Mesothelial cell of epicardium (in vitro differentiated cells): ENCODE data around the gene DIP2C. TPM values are rescaled to one million over a fixed set of nuclear protein-coding genes. Genes with fewer than 3 reads are reported as not detected.
"Not testable (repeated sequence)": the region's sequence is repeated elsewhere in the genome, so short reads cannot be mapped to it uniquely, and the experiment has no call there.

Source experiments
- DNase-seq, 2 experiments: peaks; one replicate each; pipeline ENCODE4 v3.0.0; 2021; ENCODE audit warnings: low spot score in 2 of 2; ENCODE audit not compliant: unreplicated experiment in 2 of 2
- H3K27ac Mint-ChIP-seq: 2 replicates; pipeline ENCODE4 v1.8.0; 2021; ENCODE audit warnings: mixed read lengths
- H3K27me3 Mint-ChIP-seq: 2 replicates; pipeline ENCODE4 v1.8.0; 2021; ENCODE audit warnings: low read depth, mixed read lengths
- H3K36me3 Mint-ChIP-seq: 2 replicates; pipeline ENCODE4 v1.8.0; 2021; ENCODE audit warnings: mixed read lengths
- H3K4me1 Mint-ChIP-seq: 2 replicates; pipeline ENCODE4 v1.8.0; 2021; ENCODE audit warnings: mixed read lengths
- H3K4me3 Mint-ChIP-seq: 2 replicates; pipeline ENCODE4 v1.8.0; 2021; ENCODE audit warnings: mild to moderate bottlenecking, moderate library complexity, mixed read lengths
- H3K9me3 Mint-ChIP-seq: 2 replicates; pipeline ENCODE4 v1.8.0; 2021; ENCODE audit warnings: mixed read lengths
- total RNA-seq: library from RNA; stranded (reverse); gene quantifications from 3 replicates; pipeline ENCODE4 v1.2.1, GENCODE V29; 2021
- TF ChIP-seq, protein P1 (sequence below): fragments of 200-600 bp; sonication (generic); IDR thresholded peaks from one replicate; pipeline ENCODE4 v1.5.0; 2021; ENCODE audit warnings: antibody characterized with exemption; ENCODE audit not compliant: unreplicated experiment

DIP2C gene
- total RNA-seq, 1 donor from 2014 or later = 30.3 TPM

DNA sequence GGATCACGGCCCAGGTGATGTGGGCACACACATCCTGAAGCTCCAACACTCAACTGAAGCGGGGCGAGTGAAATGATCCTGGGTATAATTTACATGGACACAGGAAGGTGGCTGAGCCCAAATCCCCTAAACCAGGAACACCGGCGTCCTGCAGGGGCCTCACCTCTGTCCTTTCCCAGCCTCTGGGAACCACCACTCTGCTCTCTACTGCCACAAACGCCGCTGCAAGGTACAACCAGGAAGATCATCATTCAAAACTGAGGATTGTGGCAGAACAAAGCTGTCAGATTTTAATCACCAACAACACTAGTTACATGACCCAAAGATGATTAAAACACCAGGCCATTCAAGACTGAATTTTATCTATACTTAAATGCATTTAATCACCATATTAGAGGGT is 104.0 kb downstream of the DIP2C start:
- no peaks in the 10 kb centered on the region for H3K27me3 Mint-ChIP-seq
- TF ChIP-seq, protein P1, sequence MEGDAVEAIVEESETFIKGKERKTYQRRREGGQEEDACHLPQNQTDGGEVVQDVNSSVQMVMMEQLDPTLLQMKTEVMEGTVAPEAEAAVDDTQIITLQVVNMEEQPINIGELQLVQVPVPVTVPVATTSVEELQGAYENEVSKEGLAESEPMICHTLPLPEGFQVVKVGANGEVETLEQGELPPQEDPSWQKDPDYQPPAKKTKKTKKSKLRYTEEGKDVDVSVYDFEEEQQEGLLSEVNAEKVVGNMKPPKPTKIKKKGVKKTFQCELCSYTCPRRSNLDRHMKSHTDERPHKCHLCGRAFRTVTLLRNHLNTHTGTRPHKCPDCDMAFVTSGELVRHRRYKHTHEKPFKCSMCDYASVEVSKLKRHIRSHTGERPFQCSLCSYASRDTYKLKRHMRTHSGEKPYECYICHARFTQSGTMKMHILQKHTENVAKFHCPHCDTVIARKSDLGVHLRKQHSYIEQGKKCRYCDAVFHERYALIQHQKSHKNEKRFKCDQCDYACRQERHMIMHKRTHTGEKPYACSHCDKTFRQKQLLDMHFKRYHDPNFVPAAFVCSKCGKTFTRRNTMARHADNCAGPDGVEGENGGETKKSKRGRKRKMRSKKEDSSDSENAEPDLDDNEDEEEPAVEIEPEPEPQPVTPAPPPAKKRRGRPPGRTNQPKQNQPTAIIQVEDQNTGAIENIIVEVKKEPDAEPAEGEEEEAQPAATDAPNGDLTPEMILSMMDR = no peak
- no peak overlapping the region for H3K4me3 Mint-ChIP-seq
- peaks cover 3% of the 10 kb centered on the region for H3K9me3 Mint-ChIP-seq
- no peaks in the 10 kb centered on the region for H3K36me3 Mint-ChIP-seq
- no peak for DNase-seq
- H3K4me1 Mint-ChIP-seq = peaks cover 41% of the 10 kb centered on the region
- H3K27ac Mint-ChIP-seq = peak overlapping the region; percentile 66

DNA sequence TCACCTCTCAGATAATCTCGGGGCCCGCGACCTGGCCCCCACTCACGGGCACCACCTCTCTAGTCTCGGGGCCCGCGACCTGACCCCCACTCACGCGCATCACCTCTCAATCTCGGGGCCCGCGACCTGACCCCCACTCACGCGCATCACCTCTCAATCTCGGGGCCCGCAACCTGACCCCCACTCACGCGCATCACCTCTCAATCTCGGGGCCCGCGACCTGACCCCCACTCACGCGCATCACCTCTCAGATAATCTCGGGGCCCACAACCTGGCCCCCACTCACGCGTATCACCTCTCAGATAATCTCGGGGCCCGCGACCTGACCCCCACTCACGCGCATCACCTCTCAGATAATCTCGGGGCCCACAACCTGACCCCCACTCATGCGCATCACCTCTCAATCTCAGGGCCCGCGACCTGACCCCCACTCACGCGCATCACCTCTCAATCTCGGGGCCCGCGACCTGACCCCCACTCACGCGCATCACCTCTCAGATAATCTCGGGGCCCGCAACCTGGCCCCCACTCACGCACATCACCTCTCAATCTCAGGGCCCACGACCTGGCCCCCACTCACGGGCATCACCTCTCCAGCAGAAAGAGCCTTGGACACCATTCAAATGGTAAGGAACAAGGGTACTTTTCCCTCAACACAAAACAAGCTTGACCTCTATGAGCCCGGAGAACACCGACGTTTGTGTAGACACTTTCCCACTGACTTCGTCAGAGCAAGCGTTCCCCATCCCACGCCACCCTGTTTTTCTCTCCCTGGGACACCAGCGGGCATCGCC is 104.8 kb downstream of the DIP2C start:
- H3K9me3 Mint-ChIP-seq, DNase-seq, H3K27me3 Mint-ChIP-seq, H3K4me3 Mint-ChIP-seq, H3K36me3 Mint-ChIP-seq: not testable (repeated sequence)
- H3K4me1 Mint-ChIP-seq = peaks cover 36% of the 10 kb centered on the region
- peak overlapping the region; percentile 30 for H3K27ac Mint-ChIP-seq

DNA sequence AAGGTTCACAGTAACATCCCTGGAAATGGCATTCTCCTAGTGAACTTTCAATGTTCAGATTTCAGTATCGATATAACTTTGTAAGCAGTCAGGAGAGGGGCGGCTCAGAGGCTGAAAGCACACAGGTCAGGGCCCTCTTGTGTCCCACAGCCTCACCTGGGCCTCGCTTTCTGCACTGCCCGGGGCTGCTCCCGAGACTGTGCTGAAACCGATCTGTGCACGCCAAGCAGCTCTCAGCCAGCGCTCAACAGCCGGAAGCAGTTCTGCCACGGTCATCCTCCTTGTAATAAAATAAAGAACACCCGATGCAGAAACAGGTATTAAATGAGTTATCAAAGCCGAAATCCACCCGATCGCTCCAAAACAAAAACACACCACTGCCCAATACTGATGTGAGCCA is 106.0 kb downstream of the DIP2C start:
- no peak overlapping the region for H3K27ac Mint-ChIP-seq

DNA sequence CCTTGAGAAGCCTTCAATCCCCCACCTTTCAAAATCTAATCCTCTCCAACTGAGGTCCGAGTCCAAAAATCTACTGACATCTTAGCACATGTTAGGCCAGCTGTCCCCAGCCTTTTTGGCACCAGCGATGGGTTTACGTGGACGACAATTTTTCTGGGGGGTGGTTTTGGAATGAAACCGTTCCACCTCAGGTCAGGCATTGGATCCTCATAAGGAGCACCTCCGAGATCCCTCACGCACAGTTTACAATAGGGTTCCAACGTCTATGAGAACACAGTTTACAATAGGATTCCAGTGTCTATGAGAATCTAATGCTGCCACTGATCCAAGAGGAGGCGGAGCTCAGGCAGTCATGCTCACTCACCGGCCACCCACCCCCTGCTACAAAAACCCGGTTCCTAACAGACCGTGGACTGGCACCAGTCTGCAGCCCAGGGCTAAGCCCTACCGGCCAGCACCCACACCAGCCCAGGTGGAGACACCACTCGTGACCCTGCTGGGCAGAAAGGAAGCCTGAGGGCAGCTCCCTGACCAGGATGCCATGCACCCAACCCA is 107.6 kb downstream of the DIP2C start:
- Mint-ChIP-seq H3K27me3 (no peaks in the 10 kb centered on the region), H3K27ac (no peak overlapping the region), H3K9me3 (peaks cover 3% of the 10 kb centered on the region), H3K36me3 (no peaks in the 10 kb centered on the region), H3K4me3 (no peak overlapping the region), H3K4me1 (peaks cover 20% of the 10 kb centered on the region)
- no peak for DNase-seq
- TF ChIP-seq, protein P1 = no peak

More for the DNA sequence above, 106.0 kb downstream of the DIP2C start:
- H3K9me3 Mint-ChIP-seq = peaks cover 3% of the 10 kb centered on the region
- H3K27me3 Mint-ChIP-seq = no peaks in the 10 kb centered on the region
- H3K36me3 Mint-ChIP-seq = no peaks in the 10 kb centered on the region
- no peak overlapping the region for H3K4me3 Mint-ChIP-seq
- peaks cover 24% of the 10 kb centered on the region for H3K4me1 Mint-ChIP-seq
- no peak for DNase-seq
- TF ChIP-seq, protein P1 = no peak

DNA sequence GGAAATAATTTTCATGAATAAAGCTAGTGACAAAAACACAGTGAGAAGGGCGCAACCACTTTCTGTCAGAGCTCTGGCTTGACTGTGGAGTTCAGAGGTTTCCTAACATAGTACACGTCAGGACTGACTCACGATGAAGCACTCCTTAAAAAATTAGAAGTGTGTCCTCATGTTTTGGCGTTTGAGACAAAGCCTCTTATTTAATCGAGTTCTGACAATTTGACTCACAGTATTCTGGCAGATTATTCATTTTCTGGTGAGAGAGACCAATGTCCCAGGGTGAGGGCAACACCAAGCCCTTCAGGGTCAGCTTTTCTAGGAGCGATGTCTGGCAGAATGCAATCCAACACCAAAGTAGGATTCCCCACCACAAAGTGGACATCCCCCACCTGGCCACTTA is 108.7 kb downstream of the DIP2C start:
- TF ChIP-seq, protein P1 = no peak
- no peaks in the 10 kb centered on the region for H3K36me3 Mint-ChIP-seq
- H3K27ac Mint-ChIP-seq = no peak overlapping the region
- no peaks in the 10 kb centered on the region for H3K27me3 Mint-ChIP-seq
- peaks cover 17% of the 10 kb centered on the region for H3K4me1 Mint-ChIP-seq
- H3K4me3 Mint-ChIP-seq = no peak overlapping the region
- peaks cover 3% of the 10 kb centered on the region for H3K9me3 Mint-ChIP-seq
- DNase-seq = no peak

DNA sequence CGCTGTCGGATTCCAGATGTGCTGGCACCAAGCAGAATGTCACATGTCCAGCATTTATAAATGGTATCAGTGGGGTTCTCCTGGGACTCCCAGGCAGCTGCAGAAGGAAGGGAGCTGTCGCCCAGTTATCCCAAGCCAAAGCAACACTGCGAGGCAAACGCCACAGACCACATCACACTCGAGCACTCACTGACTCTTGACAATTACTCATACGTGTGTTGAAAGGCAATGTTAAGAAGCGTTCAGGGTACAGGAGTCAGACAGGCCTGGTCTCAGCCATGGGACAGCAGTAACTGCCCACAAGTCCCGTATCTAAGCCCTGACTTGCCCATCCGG is 113.4 kb downstream of the DIP2C start:
- H3K4me1 Mint-ChIP-seq = peaks cover 30% of the 10 kb centered on the region
- H3K27ac Mint-ChIP-seq = no peak overlapping the region
- no peak overlapping the region for H3K4me3 Mint-ChIP-seq
- no peak for DNase-seq
- H3K9me3 Mint-ChIP-seq = no peaks in the 10 kb centered on the region
- no peaks in the 10 kb centered on the region for H3K36me3 Mint-ChIP-seq
- TF ChIP-seq, protein P1 = no peak
- no peaks in the 10 kb centered on the region for H3K27me3 Mint-ChIP-seq
